A549 (cell line): ENCODE results near the gene SPATA46. TPM values are rescaled to one million over a fixed set of nuclear protein-coding genes. Genes with fewer than 3 reads are reported as not detected.

ENCODE experiments used
- ATAC-seq, 2 experiments: fragments of 200-7000 bp in 1 of 2; fragments of >200 bp in 1 of 2; cut with Nextera tagmentation in 1 of 2; cut with Tn5 transposase in 1 of 2; 3 replicates each; pipeline versions ENCODE4 v1.8.0 to v1.9.1; 2018 to 2020; ENCODE audit warnings: mild to moderate bottlenecking in 1 of 2, moderate library complexity in 1 of 2
- CTCF ChIA-PET: fragments of 300-600 bp; sonication (Branson Sonifier 250); formaldehyde crosslinking; extraction: SDS; loops from one replicate; lab custom pipeline; 2021; ENCODE audit warnings: antibody characterized with exemption, inconsistent platforms; lab: Yijun Ruan, JAX
- POLR2A ChIA-PET: fragments of 350-600 bp; formaldehyde crosslinking; extraction: SDS; loops from one replicate; lab custom pipeline; 2021; ENCODE audit warnings: antibody characterized with exemption, inconsistent platforms; lab: Yijun Ruan, JAX
- DNase-seq, 2 experiments: peaks; one replicate each; pipeline versions ENCODE4 v3.0.0 to v3.0.0-alpha.2; 2011 to 2016; ENCODE audit warnings: low read depth in 1 of 2, low spot score in 1 of 2
- FAIRE-seq: peaks from 2 replicates; lab custom pipeline; 2011; peaks lifted over from hg19 to GRCh38; lab: Jason Lieb, UNC
- H3K27ac ChIP-seq, 2 experiments: fragments of >200 bp; sonication (Bioruptor Twin); formaldehyde crosslinking; 3 replicates each; pipeline ENCODE4 v1.5.1; 2016 to 2017
- H3K4me1 ChIP-seq: fragments of >200 bp; sonication (Bioruptor Twin); formaldehyde crosslinking; 3 replicates; pipeline ENCODE4 v1.6.1; 2016
- H3K4me2 ChIP-seq: fragments of >200 bp; sonication (Bioruptor Twin); formaldehyde crosslinking; 3 replicates; pipeline ENCODE4 v1.6.1; 2016
- H3K4me3 ChIP-seq: fragments of >200 bp; sonication (Bioruptor Twin); formaldehyde crosslinking; 3 replicates; pipeline ENCODE4 v1.5.1; 2016
- H3K9me3 ChIP-seq: fragments of >200 bp; sonication (Bioruptor Twin); formaldehyde crosslinking; 3 replicates; pipeline ENCODE4 v1.6.1; 2016
- BHLHE40 ChIP-seq: IDR thresholded peaks from 2 replicates; pipeline ENCODE4 v1.6.1; 2012; ENCODE audit warnings: low read depth, low read length, inconsistent platforms
- CBX8 ChIP-seq: fragments of 200-600 bp; sonication (generic); IDR thresholded peaks from 2 replicates; pipeline ENCODE4 v1.6.1; 2016
- CTCF ChIP-seq: fragments of >200 bp; sonication (Bioruptor Twin); formaldehyde crosslinking; IDR thresholded peaks from 3 replicates; pipeline ENCODE4 v1.5.1; 2016
- EHF ChIP-seq: fragments of 250-450 bp; sonication (Bioruptor Pico); IDR thresholded peaks from 2 replicates; pipeline ENCODE4 v1.5.0; 2020; ENCODE audit warnings: mild to moderate bottlenecking
- EHMT2 ChIP-seq: fragments of 200-600 bp; sonication (generic); IDR thresholded peaks from 2 replicates; pipeline ENCODE4 v1.6.1; 2016; ENCODE audit warnings: antibody characterized with exemption, low read depth, mild to moderate bottlenecking, moderate library complexity
- ESRRA ChIP-seq: fragments of 150-350 bp; IDR thresholded peaks from 2 replicates; pipeline ENCODE4 v1.6.1; 2014; ENCODE audit warnings: mild to moderate bottlenecking, low read length, borderline replicate concordance
- GATA3 ChIP-seq: IDR thresholded peaks from 2 replicates; pipeline ENCODE4 v1.6.1; 2012; ENCODE audit warnings: borderline replicate concordance
- JUN ChIP-seq, 2 experiments: fragments of >200 bp; sonication (Bioruptor Twin); formaldehyde crosslinking; IDR thresholded peaks; 2 replicates in 1 of 2; 3 replicates in 1 of 2; pipeline ENCODE4 v1.6.1; 2016 to 2017
- KDM5A ChIP-seq: fragments of 200-600 bp; sonication (generic); IDR thresholded peaks from 2 replicates; pipeline ENCODE4 v1.6.1; 2016; ENCODE audit warnings: antibody characterized with exemption, mild to moderate bottlenecking
- POLR2A ChIP-seq: IDR thresholded peaks from 2 replicates; pipeline ENCODE4 v1.6.1; 2012; ENCODE audit warnings: mild to moderate bottlenecking, low read length
- RAD21 ChIP-seq, 2 experiments: fragments of >200 bp in 1 of 2; sonication (Bioruptor Twin) in 1 of 2; formaldehyde crosslinking in 1 of 2; IDR thresholded peaks in 1 of 2; conservative IDR thresholded peaks in 1 of 2; 2 replicates in 1 of 2; 3 replicates in 1 of 2; pipeline ENCODE4 v1.6.1; 2012 to 2018; ENCODE audit warnings: inconsistent platforms in 1 of 2
- TFCP2L1 ChIP-seq: fragments of 250-450 bp; sonication (Bioruptor Pico); IDR thresholded peaks from 2 replicates; pipeline ENCODE4 v1.5.0; 2021; ENCODE audit warnings: mild to moderate bottlenecking
- WGBS: methylation state at CpG from one replicate; pipeline ENCODE4 v1.1.6; 2017; ENCODE audit errors: missing lambda C conversion rate; 5-methylcytosine and 5-hydroxymethylcytosine counted together
- polyA plus RNA-seq, 4 experiments: library from polyadenylated mRNA; depleted of rRNA in 3 of 4; stranded (reverse); fragments of >200 nt; fragmentation: RNase III in 1 of 4; extraction: RNeasy Plus Mini Kit Qiagen cat#74134 plus additional on column Dnase treatment in 1 of 4; gene quantifications; 2 replicates in 3 of 4; 3 replicates in 1 of 4; pipeline ENCODE4 v1.2.3, GENCODE V29; 2011 to 2017
- TF ChIP-seq, protein P1 (sequence below): fragments of 250-450 bp; sonication (Bioruptor Pico); IDR thresholded peaks from 2 replicates; pipeline ENCODE4 v1.5.0; 2021; ENCODE audit warnings: mild to moderate bottlenecking, moderate library complexity, borderline replicate concordance
- TF ChIP-seq, protein P2 (sequence below): IDR thresholded peaks from 2 replicates; pipeline ENCODE4 v1.6.1; 2012
- TF ChIP-seq, protein P3 (sequence below): fragments of >200 bp; sonication (Bioruptor Twin); formaldehyde crosslinking; IDR thresholded peaks from 3 replicates; pipeline ENCODE4 v1.6.1; 2016
- TF ChIP-seq, protein P4 (sequence below): fragments of 200-600 bp; sonication (generic); IDR thresholded peaks from 2 replicates; pipeline ENCODE4 v1.6.1; 2016; ENCODE audit warnings: antibody characterized with exemption, mild to moderate bottlenecking, moderate library complexity
- TF ChIP-seq, protein P5 (sequence below): fragments of >200 bp; sonication (Bioruptor Twin); formaldehyde crosslinking; IDR thresholded peaks from 2 replicates; pipeline ENCODE4 v1.6.1; 2016

SPATA46 gene
- polyA plus RNA-seq, 2 of the 4 experiments (the other 2 are of a cell fraction): not detected

DNA sequence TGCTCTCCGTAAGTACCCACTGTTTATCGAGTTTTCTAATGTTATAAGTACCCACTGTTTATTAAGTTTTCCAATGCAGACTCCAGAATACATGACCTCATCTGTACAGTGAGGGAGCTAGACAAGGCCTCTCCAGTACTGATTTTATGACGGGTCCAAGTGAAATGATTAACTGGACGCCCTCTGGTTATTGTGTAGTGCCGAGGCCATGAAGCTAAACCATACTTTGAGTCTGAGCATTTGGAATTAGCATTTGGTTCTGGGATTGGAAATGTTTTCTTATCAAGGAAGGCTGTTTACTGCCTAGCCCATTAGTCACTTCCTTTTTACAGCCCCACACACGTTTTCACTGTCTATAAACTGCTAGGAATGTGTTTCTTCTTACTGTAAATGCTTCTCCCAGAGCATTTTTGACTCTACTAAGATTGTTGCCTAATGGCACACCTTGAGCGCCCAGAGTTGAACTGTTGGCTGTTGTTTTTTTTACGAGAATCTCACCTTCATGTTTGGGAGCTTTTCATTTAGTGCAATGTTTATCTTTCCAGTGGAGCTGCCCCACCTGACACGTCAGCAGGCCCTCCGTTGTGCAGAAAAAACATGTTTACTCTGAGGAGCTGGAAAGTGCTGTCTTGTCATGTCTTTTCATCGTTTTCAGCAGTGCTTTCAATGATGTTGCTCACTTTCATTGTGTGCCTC is 26.9 kb downstream of the SPATA46 start:
- FAIRE-seq (no peak), DNase-seq (peak; percentile 33 to 64), ATAC-seq (peak; percentile 44 to 68; a peak in 4 of 6 replicates)
- TF ChIP-seq, protein P1, sequence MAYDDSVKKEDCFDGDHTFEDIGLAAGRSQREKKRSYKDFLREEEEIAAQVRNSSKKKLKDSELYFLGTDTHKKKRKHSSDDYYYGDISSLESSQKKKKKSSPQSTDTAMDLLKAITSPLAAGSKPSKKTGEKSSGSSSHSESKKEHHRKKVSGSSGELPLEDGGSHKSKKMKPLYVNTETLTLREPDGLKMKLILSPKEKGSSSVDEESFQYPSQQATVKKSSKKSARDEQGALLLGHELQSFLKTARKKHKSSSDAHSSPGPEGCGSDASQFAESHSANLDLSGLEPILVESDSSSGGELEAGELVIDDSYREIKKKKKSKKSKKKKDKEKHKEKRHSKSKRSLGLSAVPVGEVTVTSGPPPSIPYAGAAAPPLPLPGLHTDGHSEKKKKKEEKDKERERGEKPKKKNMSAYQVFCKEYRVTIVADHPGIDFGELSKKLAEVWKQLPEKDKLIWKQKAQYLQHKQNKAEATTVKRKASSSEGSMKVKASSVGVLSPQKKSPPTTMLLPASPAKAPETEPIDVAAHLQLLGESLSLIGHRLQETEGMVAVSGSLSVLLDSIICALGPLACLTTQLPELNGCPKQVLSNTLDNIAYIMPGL (CRISPR knock-in tag): no peak
- no peak for TF ChIP-seq GATA3
- TF ChIP-seq, protein P2, sequence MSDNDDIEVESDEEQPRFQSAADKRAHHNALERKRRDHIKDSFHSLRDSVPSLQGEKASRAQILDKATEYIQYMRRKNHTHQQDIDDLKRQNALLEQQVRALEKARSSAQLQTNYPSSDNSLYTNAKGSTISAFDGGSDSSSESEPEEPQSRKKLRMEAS: no peak
- no peak overlapping the region for H3K4me3 ChIP-seq
- peaks cover 12% of the 10 kb centered on the region for H3K4me1 ChIP-seq
- POLR2A ChIA-PET: no interaction called here
- WGBS: 22% methylated on average over 11 of the region's 11 CpGs
- H3K27ac ChIP-seq: peak overlapping the region; percentile 40 to 52; a peak in 5 of 6 replicates
- CTCF ChIA-PET: interaction anchor here (0.6 to 1.0 kb wide), 4 partner anchors 10 to 294 kb away, joined by 3 to 7 read pairs (median 4); no protein-coding TSS in a partner anchor
- H3K9me3 ChIP-seq: no peaks in the 10 kb centered on the region
- H3K4me2 ChIP-seq: peak overlapping the region; percentile 50

DNA sequence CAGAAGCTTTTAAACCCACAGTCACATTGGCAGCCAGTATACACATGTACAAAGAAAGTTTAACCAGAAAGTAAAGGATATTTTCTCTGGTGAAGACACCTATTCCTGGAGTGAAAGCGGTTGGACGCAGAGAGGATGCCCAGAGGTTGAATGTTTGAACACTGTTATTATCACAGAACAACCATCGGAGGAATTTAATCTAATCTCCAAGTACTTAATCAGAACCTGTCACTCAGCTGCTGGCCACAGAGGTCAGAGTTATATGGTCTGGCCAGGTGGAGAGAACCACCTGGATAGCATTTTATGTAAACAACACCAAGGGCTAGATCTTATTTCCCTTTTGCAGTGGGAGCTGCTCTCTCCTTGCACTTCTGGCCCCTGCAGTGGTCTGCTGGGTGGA is 29.4 kb downstream of the SPATA46 start:
- CTCF ChIA-PET: no interaction called here
- Histone ChIP-seq H3K4me2 (no peak overlapping the region), H3K4me3 (no peak overlapping the region), H3K9me3 (no peaks in the 10 kb centered on the region), H3K4me1 (peaks cover 12% of the 10 kb centered on the region)
- no peak for ATAC-seq
- 61% methylated on average over 3 of the region's 3 CpGs for WGBS
- POLR2A ChIA-PET: no interaction called here
- no peak for DNase-seq
- TF ChIP-seq JUN (IDR thresholded peaks at IDR 0.05): no peak
- no peak for TF ChIP-seq EHMT2
- TF ChIP-seq KDM5A: no peak
- TF ChIP-seq, all 56 proteins: peak for 0
- FAIRE-seq: no peak
- no peak overlapping the region for H3K27ac ChIP-seq

DNA sequence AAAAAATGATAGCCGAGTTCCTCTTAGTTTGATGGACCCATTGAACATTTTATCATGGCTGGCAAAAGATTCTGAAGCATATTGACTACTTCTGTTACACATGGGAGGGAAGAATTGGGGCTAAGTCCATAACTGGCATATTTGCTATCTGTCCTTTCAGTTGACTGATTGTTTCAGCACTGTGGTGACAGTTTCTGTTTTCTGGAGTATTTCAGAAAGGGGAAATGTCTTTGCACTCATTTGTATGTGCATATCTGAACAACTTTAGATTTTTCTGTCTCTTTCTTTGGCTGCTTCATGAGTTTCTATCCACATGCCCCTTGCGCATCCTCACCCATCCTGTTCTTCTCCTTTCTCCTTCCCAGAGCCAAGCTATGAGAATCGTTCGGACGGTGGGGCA is 33.2 kb downstream of the SPATA46 start:
- no peaks in the 10 kb centered on the region for H3K9me3 ChIP-seq
- DNase-seq: no peak
- CTCF ChIA-PET: no interaction called here
- 66% methylated on average over 5 of the region's 5 CpGs for WGBS
- POLR2A ChIA-PET: no interaction called here
- ATAC-seq: no peak
- TF ChIP-seq BHLHE40: no peak
- TF ChIP-seq EHF (CRISPR knock-in tag): no peak
- TF ChIP-seq, protein P3, sequence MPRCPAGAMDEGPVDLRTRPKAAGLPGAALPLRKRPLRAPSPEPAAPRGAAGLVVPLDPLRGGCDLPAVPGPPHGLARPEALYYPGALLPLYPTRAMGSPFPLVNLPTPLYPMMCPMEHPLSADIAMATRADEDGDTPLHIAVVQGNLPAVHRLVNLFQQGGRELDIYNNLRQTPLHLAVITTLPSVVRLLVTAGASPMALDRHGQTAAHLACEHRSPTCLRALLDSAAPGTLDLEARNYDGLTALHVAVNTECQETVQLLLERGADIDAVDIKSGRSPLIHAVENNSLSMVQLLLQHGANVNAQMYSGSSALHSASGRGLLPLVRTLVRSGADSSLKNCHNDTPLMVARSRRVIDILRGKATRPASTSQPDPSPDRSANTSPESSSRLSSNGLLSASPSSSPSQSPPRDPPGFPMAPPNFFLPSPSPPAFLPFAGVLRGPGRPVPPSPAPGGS: no peak
- TF ChIP-seq RAD21 (conservative IDR thresholded peaks at IDR 0.05 in 1 of 2, IDR thresholded peaks at IDR 0.05 in 1 of 2): no peak
- TF ChIP-seq CBX8: no peak
- TF ChIP-seq, all 56 proteins: peak for 0
- no peaks in the 10 kb centered on the region for H3K4me1 ChIP-seq
- H3K4me3 ChIP-seq: no peak overlapping the region
- no peak overlapping the region for H3K4me2 ChIP-seq
- no peak for FAIRE-seq
- H3K27ac ChIP-seq: no peak overlapping the region

GRCh38 chr1:162342452-162342983 is 34.1 kb downstream of the SPATA46 start:
- Histone ChIP-seq H3K4me3 (no peak overlapping the region), H3K4me1 (no peaks in the 10 kb centered on the region), H3K27ac (no peak overlapping the region), H3K9me3 (no peaks in the 10 kb centered on the region), H3K4me2 (no peak overlapping the region)
- ATAC-seq: no peak
- WGBS: 26% methylated on average over 1 of the region's 1 CpG
- ChIA-PET POLR2A (no interaction called here), CTCF (no interaction called here)
- DNase-seq: no peak
- FAIRE-seq: no peak
- TF ChIP-seq TFCP2L1 (CRISPR knock-in tag): no peak
- TF ChIP-seq, protein P4, sequence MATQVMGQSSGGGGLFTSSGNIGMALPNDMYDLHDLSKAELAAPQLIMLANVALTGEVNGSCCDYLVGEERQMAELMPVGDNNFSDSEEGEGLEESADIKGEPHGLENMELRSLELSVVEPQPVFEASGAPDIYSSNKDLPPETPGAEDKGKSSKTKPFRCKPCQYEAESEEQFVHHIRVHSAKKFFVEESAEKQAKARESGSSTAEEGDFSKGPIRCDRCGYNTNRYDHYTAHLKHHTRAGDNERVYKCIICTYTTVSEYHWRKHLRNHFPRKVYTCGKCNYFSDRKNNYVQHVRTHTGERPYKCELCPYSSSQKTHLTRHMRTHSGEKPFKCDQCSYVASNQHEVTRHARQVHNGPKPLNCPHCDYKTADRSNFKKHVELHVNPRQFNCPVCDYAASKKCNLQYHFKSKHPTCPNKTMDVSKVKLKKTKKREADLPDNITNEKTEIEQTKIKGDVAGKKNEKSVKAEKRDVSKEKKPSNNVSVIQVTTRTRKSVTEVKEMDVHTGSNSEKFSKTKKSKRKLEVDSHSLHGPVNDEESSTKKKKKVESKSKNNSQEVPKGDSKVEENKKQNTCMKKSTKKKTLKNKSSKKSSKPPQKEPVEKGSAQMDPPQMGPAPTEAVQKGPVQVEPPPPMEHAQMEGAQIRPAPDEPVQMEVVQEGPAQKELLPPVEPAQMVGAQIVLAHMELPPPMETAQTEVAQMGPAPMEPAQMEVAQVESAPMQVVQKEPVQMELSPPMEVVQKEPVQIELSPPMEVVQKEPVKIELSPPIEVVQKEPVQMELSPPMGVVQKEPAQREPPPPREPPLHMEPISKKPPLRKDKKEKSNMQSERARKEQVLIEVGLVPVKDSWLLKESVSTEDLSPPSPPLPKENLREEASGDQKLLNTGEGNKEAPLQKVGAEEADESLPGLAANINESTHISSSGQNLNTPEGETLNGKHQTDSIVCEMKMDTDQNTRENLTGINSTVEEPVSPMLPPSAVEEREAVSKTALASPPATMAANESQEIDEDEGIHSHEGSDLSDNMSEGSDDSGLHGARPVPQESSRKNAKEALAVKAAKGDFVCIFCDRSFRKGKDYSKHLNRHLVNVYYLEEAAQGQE: no peak
- TF ChIP-seq, protein P2: no peak
- TF ChIP-seq CTCF: no peak
- TF ChIP-seq POLR2A: no peak
- TF ChIP-seq, protein P5, sequence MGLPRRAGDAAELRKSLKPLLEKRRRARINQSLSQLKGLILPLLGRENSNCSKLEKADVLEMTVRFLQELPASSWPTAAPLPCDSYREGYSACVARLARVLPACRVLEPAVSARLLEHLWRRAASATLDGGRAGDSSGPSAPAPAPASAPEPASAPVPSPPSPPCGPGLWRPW: no peak
- no peak for TF ChIP-seq ESRRA
